GM12874 (cell line): ENCODE results near the gene ATG9B.

Experiments used
- TF ChIP-seq, protein P1 (sequence below): IDR thresholded peaks from 2 replicates; pipeline ENCODE4 v1.5.1; 2011; ENCODE audit warnings: low read depth, mild to moderate bottlenecking, control low read depth, low read length, moderate library complexity; ENCODE audit not compliant: insufficient read depth

Gene ATG9B

GRCh38 chr7:151057506-151057988 is 33.3 kb upstream of the ATG9B start, which contains the start of gene CDK5:
Gene CDK5, minus strand, starts transcription at chr7:151057897. Its CDS starts 49 bp downstream, at chr7:151057848.
- TF ChIP-seq, protein P1, sequence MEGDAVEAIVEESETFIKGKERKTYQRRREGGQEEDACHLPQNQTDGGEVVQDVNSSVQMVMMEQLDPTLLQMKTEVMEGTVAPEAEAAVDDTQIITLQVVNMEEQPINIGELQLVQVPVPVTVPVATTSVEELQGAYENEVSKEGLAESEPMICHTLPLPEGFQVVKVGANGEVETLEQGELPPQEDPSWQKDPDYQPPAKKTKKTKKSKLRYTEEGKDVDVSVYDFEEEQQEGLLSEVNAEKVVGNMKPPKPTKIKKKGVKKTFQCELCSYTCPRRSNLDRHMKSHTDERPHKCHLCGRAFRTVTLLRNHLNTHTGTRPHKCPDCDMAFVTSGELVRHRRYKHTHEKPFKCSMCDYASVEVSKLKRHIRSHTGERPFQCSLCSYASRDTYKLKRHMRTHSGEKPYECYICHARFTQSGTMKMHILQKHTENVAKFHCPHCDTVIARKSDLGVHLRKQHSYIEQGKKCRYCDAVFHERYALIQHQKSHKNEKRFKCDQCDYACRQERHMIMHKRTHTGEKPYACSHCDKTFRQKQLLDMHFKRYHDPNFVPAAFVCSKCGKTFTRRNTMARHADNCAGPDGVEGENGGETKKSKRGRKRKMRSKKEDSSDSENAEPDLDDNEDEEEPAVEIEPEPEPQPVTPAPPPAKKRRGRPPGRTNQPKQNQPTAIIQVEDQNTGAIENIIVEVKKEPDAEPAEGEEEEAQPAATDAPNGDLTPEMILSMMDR = no peak

- TF ChIP-seq, protein P1 = no peak
Measured at GRCh38 chr7:151056666-151057505, 32.6 kb upstream of the ATG9B start.

GRCh38 chr7:151056283-151056665 is 32.0 kb upstream of the ATG9B start:
- TF ChIP-seq, protein P1 = no peak

GRCh38 chr7:151053751-151054150 is 29.5 kb upstream of the ATG9B start:
- TF ChIP-seq, protein P1 = no peak

DNA sequence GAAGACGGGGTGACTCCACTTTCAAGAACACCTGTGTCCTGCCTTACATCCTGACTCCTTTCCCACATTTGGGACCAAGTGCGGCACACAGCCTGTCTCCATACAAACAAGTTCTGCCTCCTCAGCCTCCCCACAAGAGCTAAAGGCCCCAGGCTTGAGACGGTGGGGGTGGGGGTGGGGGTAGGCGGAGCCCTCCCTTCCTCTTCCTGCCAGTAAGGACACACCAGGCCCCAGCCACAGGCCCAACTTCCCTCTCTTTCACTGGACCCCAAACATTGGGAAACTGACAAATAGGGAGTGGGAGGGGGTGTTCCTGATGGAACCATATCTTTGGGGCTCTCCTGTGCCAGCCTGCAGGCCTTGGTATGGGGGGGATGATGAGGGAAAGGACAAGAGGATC is 28.8 kb upstream of the ATG9B start:
- TF ChIP-seq, protein P1 = no peak

- TF ChIP-seq, protein P1 = no peak
Measured at GRCh38 chr7:151051108-151051507, 26.8 kb upstream of the ATG9B start.

DNA sequence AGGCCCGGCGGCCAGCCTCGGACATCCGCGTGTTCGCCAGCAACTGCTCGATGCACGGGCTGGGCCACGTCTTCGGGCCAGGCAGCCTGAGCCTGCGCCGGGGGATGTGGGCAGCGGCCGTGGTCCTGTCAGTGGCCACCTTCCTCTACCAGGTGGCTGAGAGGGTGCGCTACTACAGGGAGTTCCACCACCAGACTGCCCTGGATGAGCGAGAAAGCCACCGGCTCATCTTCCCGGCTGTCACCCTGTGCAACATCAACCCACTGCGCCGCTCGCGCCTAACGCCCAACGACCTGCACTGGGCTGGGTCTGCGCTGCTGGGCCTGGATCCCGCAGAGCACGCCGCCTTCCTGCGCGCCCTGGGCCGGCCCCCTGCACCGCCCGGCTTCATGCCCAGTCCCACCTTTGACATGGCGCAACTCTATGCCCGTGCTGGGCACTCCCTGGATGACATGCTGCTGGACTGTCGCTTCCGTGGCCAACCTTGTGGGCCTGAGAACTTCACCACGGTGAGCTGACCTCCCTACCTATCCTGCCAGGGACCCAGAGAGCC is 24.7 kb upstream of the ATG9B start:
- TF ChIP-seq, protein P1 = no peak
